PC-3 (cell line): ENCODE data around the gene TAS1R1. TPM values are rescaled to one million over a fixed set of nuclear protein-coding genes. Genes with fewer than 3 reads are reported as not detected.

Source experiments
- total RNA-seq: library from RNA; depleted of rRNA; stranded (reverse); fragments of >200 nt; gene quantifications from 2 replicates; pipeline ENCODE4 v1.2.3, GENCODE V29; 2014; rRNA removed

Gene TAS1R1
- total RNA-seq, 1 experiment from 2014 or later = not detected

Other genes with a start within 250 kb of the TAS1R1 start
- 164 and 165 TPM in 2 replicates for gene ACOT7, start 161.5 kb upstream of the TAS1R1 start, total RNA-seq
- 41.0 and 42.9 TPM in 2 replicates for gene HES2, start 135.4 kb upstream of the TAS1R1 start, total RNA-seq
- 11.1 and 14.1 TPM in 2 replicates for gene ESPN, start 130.5 kb upstream of the TAS1R1 start, total RNA-seq
- 42.5 and 60.1 TPM in 2 replicates for gene TNFRSF25, start 89.1 kb upstream of the TAS1R1 start, total RNA-seq
- 42.8 and 66.1 TPM in 2 replicates for gene PLEKHG5, start 63.6 kb upstream of the TAS1R1 start, total RNA-seq
- gene NOL9, start 794 bp upstream of the TAS1R1 start, total RNA-seq = 79.1 and 102 TPM in 2 replicates
- 42.7 and 47.2 TPM in 2 replicates for gene ZBTB48, start 24.7 kb downstream of the TAS1R1 start, total RNA-seq
- 82.5 and 105 TPM in 2 replicates for gene KLHL21, start 47.6 kb downstream of the TAS1R1 start, total RNA-seq
- 13.2 and 14.9 TPM in 2 replicates for gene PHF13, start 58.4 kb downstream of the TAS1R1 start, total RNA-seq
- 42.4 and 54.6 TPM in 2 replicates for gene THAP3, start 69.6 kb downstream of the TAS1R1 start, total RNA-seq
- gene DNAJC11, start 146.5 kb downstream of the TAS1R1 start, total RNA-seq = 105 and 108 TPM in 2 replicates
- gene CAMTA1, start 230.1 kb downstream of the TAS1R1 start, total RNA-seq = 40.8 and 42.5 TPM in 2 replicates